ENCODE results near the gene NCOA7. TPM values are rescaled to one million over a fixed set of nuclear protein-coding genes. Genes with fewer than 3 reads are reported as not detected.

Gene NCOA7
- total RNA-seq, 1 donor from 2014 or later = 7.7 TPM

GRCh38 chr6:125753218-125753936 lies 37.4 kb upstream of the NCOA7 start:
- Histone ChIP-seq H3K79me2 (ENCODE audit: low read depth) (no peaks in the 10 kb centered on the region), H3F3A (ENCODE audit: low read depth) (peaks cover under 1% of the 10 kb centered on the region), H3K27me3 (peaks cover 48% of the 10 kb centered on the region), H3K9me3 (ENCODE audit: low read depth) (no peaks in the 10 kb centered on the region), H3K4me2 (no peak overlapping the region), H3K27ac (no peak overlapping the region), H3K4me1 (peaks cover 15% of the 10 kb centered on the region), H3K4me3 (no peak overlapping the region), H3K36me3 (no peaks in the 10 kb centered on the region), H3K9ac (no peak overlapping the region), H2AFZ (replicated peaks) (no peak overlapping the region), H4K20me1 (ENCODE audit: low read depth) (peaks cover 5% of the 10 kb centered on the region)
- Mint-ChIP-seq H3K27ac (no peak overlapping the region), H3K36me3 (no peaks in the 10 kb centered on the region), H3K4me3 (no peak overlapping the region), H3K9me3 (no peaks in the 10 kb centered on the region), H3K4me1 (peaks cover 33% of the 10 kb centered on the region), H3K27me3 (ENCODE audit: insufficient read depth, low read depth) (peaks cover 21% of the 10 kb centered on the region)
- DNase-seq (ENCODE audit: low spot score) = peak; percentile 8
- TF ChIP-seq CTCF (IDR thresholded peaks at IDR 0.05) (peak; percentile 62), EZH2phosphoT487 (IDR thresholded peaks at IDR 0.05) (no peak)

GRCh38 chr6:125753937-125754259 lies 36.9 kb upstream of the NCOA7 start:
- no peaks in the 10 kb centered on the region for H3K79me2 ChIP-seq (ENCODE audit: low read depth)
- TF ChIP-seq EZH2phosphoT487 (IDR thresholded peaks at IDR 0.05) (no peak), EZH2 (IDR thresholded peaks at IDR 0.05) (no peak), CTCF (IDR thresholded peaks at IDR 0.05) (no peak)
- H3K27ac ChIP-seq = no peak overlapping the region

GRCh38 chr6:125754566-125754965 lies 36.2 kb upstream of the NCOA7 start:
- no peaks in the 10 kb centered on the region for H3F3A ChIP-seq (ENCODE audit: low read depth)
- H4K20me1 ChIP-seq (ENCODE audit: low read depth) = peaks cover 5% of the 10 kb centered on the region
- peaks cover 28% of the 10 kb centered on the region for H3K4me1 Mint-ChIP-seq
- no peaks in the 10 kb centered on the region for H3K36me3 ChIP-seq
- TF ChIP-seq CTCF (IDR thresholded peaks at IDR 0.05) (no peak), EZH2 (IDR thresholded peaks at IDR 0.05) (no peak), EZH2phosphoT487 (IDR thresholded peaks at IDR 0.05) (no peak)
- peaks cover 8% of the 10 kb centered on the region for H3K4me1 ChIP-seq
- no peak overlapping the region for H3K9ac ChIP-seq
- H3K27ac Mint-ChIP-seq = no peak overlapping the region
- DNase-seq (ENCODE audit: low spot score) = no peak
- peaks cover 6% of the 10 kb centered on the region for H3K36me3 Mint-ChIP-seq
- H3K4me3 Mint-ChIP-seq = no peak overlapping the region
- no peak overlapping the region for H3K4me2 ChIP-seq
- H3K27me3 ChIP-seq = peaks cover 42% of the 10 kb centered on the region
- no peak overlapping the region for H3K27ac ChIP-seq
- no peak overlapping the region for H2AFZ ChIP-seq (replicated peaks)
- H3K9me3 Mint-ChIP-seq = peaks cover 5% of the 10 kb centered on the region
- H3K4me3 ChIP-seq = no peak overlapping the region
- H3K79me2 ChIP-seq (ENCODE audit: low read depth) = no peaks in the 10 kb centered on the region
- no peaks in the 10 kb centered on the region for H3K9me3 ChIP-seq (ENCODE audit: low read depth)
- peaks cover 18% of the 10 kb centered on the region for H3K27me3 Mint-ChIP-seq (ENCODE audit: insufficient read depth, low read depth)

More at GRCh38 chr6:125753937-125754259, 36.9 kb upstream of the NCOA7 start:
- Histone ChIP-seq H3K9me3 (ENCODE audit: low read depth) (no peaks in the 10 kb centered on the region), H3K4me2 (no peak overlapping the region), H3K27me3 (peaks cover 48% of the 10 kb centered on the region), H4K20me1 (ENCODE audit: low read depth) (peaks cover 5% of the 10 kb centered on the region), H3K36me3 (no peaks in the 10 kb centered on the region), H3F3A (ENCODE audit: low read depth) (no peaks in the 10 kb centered on the region), H3K4me1 (peaks cover 10% of the 10 kb centered on the region), H2AFZ (replicated peaks) (no peak overlapping the region), H3K4me3 (no peak overlapping the region), H3K9ac (no peak overlapping the region)
- Mint-ChIP-seq H3K9me3 (no peaks in the 10 kb centered on the region), H3K4me1 (peaks cover 28% of the 10 kb centered on the region), H3K27me3 (ENCODE audit: insufficient read depth, low read depth) (peaks cover 15% of the 10 kb centered on the region), H3K27ac (no peak overlapping the region), H3K36me3 (peaks cover under 1% of the 10 kb centered on the region), H3K4me3 (no peak overlapping the region)
- no peak for DNase-seq (ENCODE audit: low spot score)
